HL-60 (cell line): ENCODE data around the gene SCPEP1.

Experiments used
- DNase-seq, 2 experiments: peaks; one replicate each; pipeline ENCODE4 v3.0.0-alpha.2; 2010 to 2020; ENCODE audit warnings: low read depth in 1 of 2, low spot score in 1 of 2
- H3K27ac ChIP-seq: fragments of 250-450 bp; sonication (Bioruptor Pico); replicated peaks from 2 replicates; pipeline ENCODE4 v1.5.1; 2020; ENCODE audit warnings: mild to moderate bottlenecking, moderate library complexity
- H3K27me3 ChIP-seq: fragments of 250-450 bp; sonication (Bioruptor Pico); 2 replicates; pipeline ENCODE4 v1.5.1; 2021; ENCODE audit warnings: mild to moderate bottlenecking, moderate library complexity; ENCODE audit not compliant: insufficient read depth, poor library complexity, severe bottlenecking
- H3K4me3 ChIP-seq: replicated peaks from 2 replicates; pipeline ENCODE4 v1.5.1; 2011; ENCODE audit warnings: mild to moderate bottlenecking, control low read depth, low read length; ENCODE audit not compliant: insufficient read depth
- CTCF ChIP-seq: IDR thresholded peaks from one replicate; pipeline ENCODE4 v1.5.1; 2011; ENCODE audit warnings: low read length, control low read depth, inconsistent platforms; ENCODE audit not compliant: insufficient read depth
- GABPA ChIP-seq: IDR thresholded peaks from 2 replicates; pipeline ENCODE4 v1.6.1; 2012; ENCODE audit warnings: low read depth
- POLR2AphosphoS5 ChIP-seq: IDR thresholded peaks from 2 replicates; pipeline ENCODE4 v1.6.1; 2012; ENCODE audit warnings: low read depth
- REST ChIP-seq: IDR thresholded peaks from 2 replicates; pipeline ENCODE4 v1.6.1; 2012; ENCODE audit warnings: low read depth; ENCODE audit not compliant: insufficient replicate concordance
- SPI1 ChIP-seq: IDR thresholded peaks from 2 replicates; pipeline ENCODE4 v1.6.1; 2012; ENCODE audit warnings: low read depth, mild to moderate bottlenecking, borderline replicate concordance
- long read RNA-seq: library from polyadenylated mRNA; unstranded; transcript quantifications from one replicate; pipeline ENCODE4 v2.0.0, GENCODE V29; 2020

SCPEP1 gene
- long read RNA-seq, transcript SCPEP1-201 (13 exons, 1,942 nt) = major isoform, 650 of 729 reads
- long read RNA-seq, partial matches to known transcripts = 18 of 729 reads
- long read RNA-seq, other reads (novel, unspliced or antisense) = 59 of 729 reads

GRCh38 chr17:56977673-56978395 lies at the start of gene SCPEP1:
TSS of gene SCPEP1 (plus strand) at chr17:56978131. CDS start at chr17:56978160, 29 bp downstream.
- peak; percentile 58 to 73 for DNase-seq
- H3K27ac ChIP-seq = no peak within 1 kb of the TSS
- peak within 1 kb of the TSS; percentile 80 for H3K4me3 ChIP-seq
- no peak for TF ChIP-seq POLR2AphosphoS5
- no peak for TF ChIP-seq SPI1
- TF ChIP-seq CTCF = no peak
- TF ChIP-seq REST = no peak
- no peak for TF ChIP-seq GABPA
- no peaks in the 10 kb centered on the region for H3K27me3 ChIP-seq

- DNase-seq = no peak
- Histone ChIP-seq H3K27me3 (no peaks in the 10 kb centered on the region), H3K27ac (no peak overlapping the region), H3K4me3 (no peak overlapping the region)
- no peak for TF ChIP-seq REST
- TF ChIP-seq SPI1 = no peak
- TF ChIP-seq CTCF = no peak
- no peak for TF ChIP-seq GABPA
- no peak for TF ChIP-seq POLR2AphosphoS5
Observed at GRCh38 chr17:56928586-56928985, 49.3 kb upstream of the SCPEP1 start.

- H3K27me3 ChIP-seq = no peaks in the 10 kb centered on the region
- TF ChIP-seq GABPA (no peak), CTCF (no peak)
- H3K4me3 ChIP-seq = no peak overlapping the region
- DNase-seq = no peak
- H3K27ac ChIP-seq = no peak overlapping the region
Observed at GRCh38 chr17:56929362-56929969, 48.5 kb upstream of the SCPEP1 start.
